Activated CD8-positive, alpha-beta T cell treated with anti-CD3 and anti-CD28 coated beads, Interleukin-2, amount 10 ng/mL, durations not matched to agents 7 days and 5 days (primary cell): ENCODE measurements around the gene TPBGL. TPM values are rescaled to one million over a fixed set of nuclear protein-coding genes. Genes with fewer than 3 reads are reported as not detected.
A peak's percentile ranks its signal among the peaks of the same experiment; 100 is the strongest.

Source experiments
- ATAC-seq: fragments of 150-1000 bp; cut with Tn5 transposase; one replicate; pipeline ENCODE4 v1.10.0; 2021; ENCODE audit warnings: moderate library complexity
- CTCF ChIA-PET: fragments of 350-600 bp; sonication (Branson Sonifier 250); formaldehyde crosslinking; loops from one replicate; lab custom pipeline; 2021; ENCODE audit warnings: antibody characterized with exemption; lab: Charles Lee
- POLR2A ChIA-PET: fragments of 350-600 bp; sonication (Branson Sonifier 250); formaldehyde crosslinking; loops from one replicate; lab custom pipeline; 2021; ENCODE audit warnings: antibody characterized with exemption; lab: Charles Lee
- DNase-seq: peaks from one replicate; pipeline ENCODE4 v3.0.0-alpha.2; 2020
- H3K27ac Mint-ChIP-seq: one replicate; pipeline ENCODE4 v1.8.0; 2021; ENCODE audit warnings: mild to moderate bottlenecking, mixed read lengths
- H3K27me3 Mint-ChIP-seq: one replicate; pipeline ENCODE4 v1.8.0; 2021; ENCODE audit warnings: low read depth, mixed read lengths
- H3K36me3 Mint-ChIP-seq: one replicate; pipeline ENCODE4 v1.8.0; 2021; ENCODE audit warnings: low read depth, mixed read lengths
- H3K4me1 Mint-ChIP-seq: one replicate; pipeline ENCODE4 v1.8.0; 2021; ENCODE audit warnings: low read depth, mixed read lengths
- H3K4me3 Mint-ChIP-seq: one replicate; pipeline ENCODE4 v1.8.0; 2021; ENCODE audit warnings: mild to moderate bottlenecking, mixed read lengths
- H3K9me3 Mint-ChIP-seq: one replicate; pipeline ENCODE4 v1.8.0; 2022; ENCODE audit warnings: mixed read lengths; ENCODE audit not compliant: insufficient read depth
- total RNA-seq, 2 experiments: library from RNA; stranded (reverse); gene quantifications; one replicate each; pipeline ENCODE4 v1.2.3, GENCODE V29; 2021

The TPBGL gene
- total RNA-seq, 2 experiments from 2014 or later = 0.13 TPM; not detected in 1

- CTCF ChIA-PET = interaction anchor here (18.5 kb wide), 1 partner anchor 58 kb away, joined by 432 read pairs; no protein-coding TSS in a partner anchor
- Mint-ChIP-seq H3K27me3 (peaks cover 4% of the 10 kb centered on the region), H3K4me3 (no peak overlapping the region), H3K27ac (no peak overlapping the region), H3K36me3 (no peaks in the 10 kb centered on the region), H3K4me1 (peaks cover 4% of the 10 kb centered on the region), H3K9me3 (no peaks in the 10 kb centered on the region)
- POLR2A ChIA-PET = no interaction called here
- ATAC-seq (no peak), DNase-seq (no peak)
Observed at GRCh38 chr11:75200051-75200450, 40.5 kb upstream of the TPBGL start.

- Mint-ChIP-seq H3K9me3 (no peaks in the 10 kb centered on the region), H3K27me3 (peaks cover 4% of the 10 kb centered on the region), H3K27ac (no peak overlapping the region), H3K4me1 (peaks cover 1% of the 10 kb centered on the region), H3K4me3 (no peak overlapping the region), H3K36me3 (no peaks in the 10 kb centered on the region)
- DNase-seq = no peak
- CTCF ChIA-PET = interaction anchor here (18.5 kb wide), 1 partner anchor 58 kb away, joined by 432 read pairs; no protein-coding TSS in a partner anchor
- POLR2A ChIA-PET = no interaction called here
- ATAC-seq = no peak
Observed at GRCh38 chr11:75200531-75200930, 40.0 kb upstream of the TPBGL start.

GRCh38 chr11:75201771-75202170 is 38.8 kb upstream of the TPBGL start:
- Mint-ChIP-seq H3K27ac (no peak overlapping the region), H3K36me3 (no peaks in the 10 kb centered on the region), H3K27me3 (peaks cover 5% of the 10 kb centered on the region), H3K4me3 (no peak overlapping the region), H3K4me1 (no peaks in the 10 kb centered on the region), H3K9me3 (no peaks in the 10 kb centered on the region)
- ChIA-PET POLR2A (interaction anchor here (1.0 to 1.1 kb wide), 2 partner anchors 22 to 39 kb away, joined by 3 to 5 read pairs; no protein-coding TSS in a partner anchor), CTCF (interaction anchor here (1.1 to 18.5 kb wide), 2 partner anchors 47 to 60 kb away, joined by 3 to 432 read pairs; no protein-coding TSS in a partner anchor)
- DNase-seq = no peak
- no peak for ATAC-seq

GRCh38 chr11:75202195-75202594 is 38.4 kb upstream of the TPBGL start:
- DNase-seq (no peak), ATAC-seq (no peak)
- ChIA-PET POLR2A (interaction anchor here (1.1 kb wide), 1 partner anchor 39 kb away, joined by 5 read pairs; no protein-coding TSS in a partner anchor), CTCF (interaction anchor here (1.1 to 18.5 kb wide), 2 partner anchors 47 to 60 kb away, joined by 3 to 432 read pairs; no protein-coding TSS in a partner anchor)
- Mint-ChIP-seq H3K36me3 (no peaks in the 10 kb centered on the region), H3K27me3 (peaks cover 5% of the 10 kb centered on the region), H3K27ac (no peak overlapping the region), H3K4me1 (no peaks in the 10 kb centered on the region), H3K4me3 (no peak overlapping the region), H3K9me3 (no peaks in the 10 kb centered on the region)

GRCh38 chr11:75203138-75203537 is 37.4 kb upstream of the TPBGL start:
- no peaks in the 10 kb centered on the region for H3K4me1 Mint-ChIP-seq
- ATAC-seq = no peak
- H3K4me3 Mint-ChIP-seq = no peak overlapping the region
- POLR2A ChIA-PET = interaction anchor here (1.0 kb wide), 1 partner anchor 180 kb away, joined by 3 read pairs; no protein-coding TSS in a partner anchor
- CTCF ChIA-PET = interaction anchor here (0.8 to 18.5 kb wide), 5 partner anchors 12 to 181 kb away, joined by 3 to 432 read pairs (median 7); no protein-coding TSS in a partner anchor
- H3K27ac Mint-ChIP-seq = no peak overlapping the region
- peaks cover 3% of the 10 kb centered on the region for H3K27me3 Mint-ChIP-seq
- no peaks in the 10 kb centered on the region for H3K9me3 Mint-ChIP-seq
- no peaks in the 10 kb centered on the region for H3K36me3 Mint-ChIP-seq
- no peak for DNase-seq

GRCh38 chr11:75203641-75204011 is 36.9 kb upstream of the TPBGL start:
- Mint-ChIP-seq H3K27ac (no peak overlapping the region), H3K36me3 (no peaks in the 10 kb centered on the region), H3K27me3 (peaks cover 2% of the 10 kb centered on the region), H3K4me1 (no peaks in the 10 kb centered on the region), H3K9me3 (no peaks in the 10 kb centered on the region), H3K4me3 (no peak overlapping the region)
- POLR2A ChIA-PET = interaction anchor here (1.0 kb wide), 1 partner anchor 181 kb away, joined by 3 read pairs; no protein-coding TSS in a partner anchor
- no peak for DNase-seq
- no peak for ATAC-seq
- CTCF ChIA-PET = interaction anchor here (0.8 to 18.5 kb wide), 9 partner anchors 8 to 277 kb away, joined by 3 to 432 read pairs (median 9); no protein-coding TSS in a partner anchor

GRCh38 chr11:75204012-75204674 is 36.4 kb upstream of the TPBGL start:
- POLR2A ChIA-PET = interaction anchor here (1.0 kb wide), 1 partner anchor 181 kb away, joined by 3 read pairs; no protein-coding TSS in a partner anchor
- H3K4me3 Mint-ChIP-seq = no peak overlapping the region
- peaks cover 2% of the 10 kb centered on the region for H3K27me3 Mint-ChIP-seq
- H3K36me3 Mint-ChIP-seq = no peaks in the 10 kb centered on the region
- no peaks in the 10 kb centered on the region for H3K4me1 Mint-ChIP-seq
- ATAC-seq (no peak), DNase-seq (no peak)
- CTCF ChIA-PET = interaction anchor here (1.0 to 18.5 kb wide), 41 partner anchors 9 to 385 kb away, joined by 3 to 432 read pairs (median 6); partner anchors contain the start of genes NEU3 and TPBGL
- H3K27ac Mint-ChIP-seq = no peak overlapping the region
- H3K9me3 Mint-ChIP-seq = no peaks in the 10 kb centered on the region

GRCh38 chr11:75204685-75205563 is 35.6 kb upstream of the TPBGL start:
- ChIA-PET CTCF (interaction anchor here (0.6 to 18.5 kb wide), 47 partner anchors 10 to 503 kb away, joined by 3 to 432 read pairs (median 5); partner anchors contain the start of genes NEU3 and TPBGL), POLR2A (no interaction called here)
- Mint-ChIP-seq H3K4me3 (no peak overlapping the region), H3K36me3 (no peaks in the 10 kb centered on the region), H3K27me3 (peaks cover 2% of the 10 kb centered on the region), H3K4me1 (no peaks in the 10 kb centered on the region), H3K27ac (no peak overlapping the region), H3K9me3 (no peaks in the 10 kb centered on the region)
- ATAC-seq (peak; percentile 98), DNase-seq (peak; percentile 89)

- CTCF ChIA-PET = interaction anchor here (0.6 to 18.5 kb wide), 46 partner anchors 9 to 503 kb away, joined by 3 to 432 read pairs (median 6); partner anchors contain the start of genes NEU3 and TPBGL
- no peak overlapping the region for H3K27ac Mint-ChIP-seq
- H3K36me3 Mint-ChIP-seq = no peaks in the 10 kb centered on the region
- POLR2A ChIA-PET = interaction anchor here (0.5 to 0.6 kb wide), 2 partner anchors 33 to 56 kb away, joined by 3 to 4 read pairs; no protein-coding TSS in a partner anchor
- ATAC-seq (no peak), DNase-seq (no peak)
- H3K4me3 Mint-ChIP-seq = no peak overlapping the region
- no peaks in the 10 kb centered on the region for H3K4me1 Mint-ChIP-seq
- H3K27me3 Mint-ChIP-seq = peaks cover 2% of the 10 kb centered on the region
- no peaks in the 10 kb centered on the region for H3K9me3 Mint-ChIP-seq
Observed at GRCh38 chr11:75205564-75206020, 35.0 kb upstream of the TPBGL start.

GRCh38 chr11:75208446-75208845 is 32.1 kb upstream of the TPBGL start:
- Mint-ChIP-seq H3K27ac (no peak overlapping the region), H3K27me3 (peaks cover 13% of the 10 kb centered on the region), H3K4me3 (no peak overlapping the region), H3K4me1 (no peaks in the 10 kb centered on the region), H3K36me3 (no peaks in the 10 kb centered on the region), H3K9me3 (no peaks in the 10 kb centered on the region)
- ATAC-seq (no peak), DNase-seq (no peak)
- CTCF ChIA-PET = interaction anchor here (0.7 to 18.5 kb wide), 4 partner anchors 31 to 66 kb away, joined by 3 to 432 read pairs (median 9); no protein-coding TSS in a partner anchor
- POLR2A ChIA-PET = interaction anchor here (0.5 kb wide), 1 partner anchor 52 kb away, joined by 4 read pairs; no protein-coding TSS in a partner anchor

GRCh38 chr11:75212411-75212810 is 28.2 kb upstream of the TPBGL start:
- Mint-ChIP-seq H3K36me3 (no peaks in the 10 kb centered on the region), H3K4me3 (no peak overlapping the region), H3K27me3 (peaks cover 22% of the 10 kb centered on the region), H3K4me1 (no peaks in the 10 kb centered on the region), H3K27ac (no peak overlapping the region), H3K9me3 (no peaks in the 10 kb centered on the region)
- ChIA-PET POLR2A (interaction anchor here (0.6 kb wide), 1 partner anchor 312 kb away, joined by 5 read pairs; no protein-coding TSS in a partner anchor), CTCF (interaction anchor here (0.8 to 18.5 kb wide), 5 partner anchors 29 to 190 kb away, joined by 3 to 432 read pairs (median 3); partner anchors contain the start of gene TPBGL)
- no peak for ATAC-seq
- no peak for DNase-seq
